ENCODE results near the gene LILRA2.

GRCh38 chr19:54633401-54633800 lies 59.8 kb downstream of the LILRA2 start:
- TF ChIP-seq POLR2AphosphoS5 (IDR thresholded peaks at IDR 0.05) (no peak), CTCF (IDR thresholded peaks at IDR 0.05) (no peak)

Measured in prostate gland (tissue), 2 donors.